Breast epithelium (tissue), 3 donors: ENCODE data around the gene TMEM164.

Source experiments
- CTCF ChIP-seq, 3 donors: fragments of 450-650 bp; IDR thresholded peaks; one replicate each; pipeline ENCODE4 v1.5.1; 2016 to 2017; ENCODE audit warnings: antibody characterized with exemption in 3 of 3, mild to moderate bottlenecking in 3 of 3, moderate library complexity in 3 of 3
- POLR2A ChIP-seq: fragments of 450-650 bp; IDR thresholded peaks from one replicate; pipeline ENCODE4 v1.6.1; 2016; ENCODE audit warnings: antibody characterized with exemption, mild to moderate bottlenecking, moderate library complexity

- TF ChIP-seq CTCF (IDR thresholded peaks at IDR 0.05): no peak
- no peak for TF ChIP-seq POLR2A
These were observed 1.1 kb upstream of the TMEM164 start for GRCh38 chrX:110001740-110002299.
